Right lobe of liver (tissue), 6 donors: ENCODE data around the gene NRXN3. TPM values are rescaled to one million over a fixed set of nuclear protein-coding genes. Genes with fewer than 3 reads are reported as not detected.

Experiments
- ATAC-seq, 4 donors: fragments of 200-7000 bp; cut with Tn5 transposase; one replicate each; pipeline ENCODE4 v1.9.1; 2020; ENCODE audit warnings: mild to moderate bottlenecking in 4 of 4, moderate library complexity in 4 of 4
- DNase-seq, 3 donors: peaks; one replicate each; pipeline ENCODE4 v3.0.0-alpha.2; 2020
- H3K27ac ChIP-seq, 3 donors: fragments of 200-600 bp; one replicate each; pipeline ENCODE4 v1.8.0; 2022
- H3K27me3 ChIP-seq, 2 donors: fragments of 200-600 bp; one replicate each; pipeline ENCODE4 v1.8.0; 2022
- H3K36me3 ChIP-seq, 4 donors: fragments of 200-600 bp; sonication (generic) in 1 of 4; one replicate each; pipeline versions ENCODE4 v1.5.1 to v1.8.0; 2017 to 2022; ENCODE audit warnings: control low read depth in 1 of 4
- H3K4me1 ChIP-seq, 4 donors: fragments of 200-600 bp; sonication (generic) in 1 of 4; one replicate each; pipeline versions ENCODE4 v1.5.1 to v1.8.0; 2017 to 2022; ENCODE audit warnings: control low read depth in 1 of 4
- H3K4me3 ChIP-seq, 3 donors: fragments of 200-600 bp; one replicate each; pipeline ENCODE4 v1.8.0; 2022
- H3K9me3 ChIP-seq, 4 donors: fragments of 200-600 bp; sonication (generic) in 1 of 4; one replicate each; pipeline versions ENCODE4 v1.5.1 to v1.8.0; 2017 to 2022; ENCODE audit warnings: control low read depth in 1 of 4
- POLR2A ChIP-seq: fragments of 450-650 bp; IDR thresholded peaks from one replicate; pipeline ENCODE4 v1.6.1; 2017; ENCODE audit warnings: antibody characterized with exemption, mild to moderate bottlenecking
- WGBS: methylation state at CpG from one replicate; pipeline ENCODE4 v1.1.6; 2018; ENCODE audit warnings: low coverage, low lambda C conversion rate; ENCODE audit not compliant: insufficient coverage; ENCODE audit errors: missing lambda C conversion rate; 5-methylcytosine and 5-hydroxymethylcytosine counted together
- intact Hi-C, 2 donors: fragments of 100-400 bp; cut with DNase I; formaldehyde crosslinking; loops; one replicate each; pipeline versions ENCODE4 v1.11.2 to v1.14.1; 2022
- total RNA-seq, 6 experiments: library from RNA; depleted of rRNA in 2 of 6; stranded (reverse); fragments of >200 nt in 2 of 6; fragmentation: NEBNext Ultra II Directional in 3 of 6; extraction: Animal tissue kit (Norgen Biotek cat#: 25700) in 3 of 6; gene quantifications; one replicate each; pipeline versions ENCODE4 v1.1.0 to v1.2.4, GENCODE V29; 2016 to 2023
- TF ChIP-seq, protein P1 (sequence below), 4 donors: fragments of 200-600 bp in 3 of 4; fragments of 450-650 bp in 1 of 4; IDR thresholded peaks; one replicate each; pipeline versions ENCODE4 v1.5.1 to v1.8.0; 2016 to 2022; ENCODE audit warnings: antibody characterized with exemption in 4 of 4, mild to moderate bottlenecking in 2 of 4
- donor health status: DM: no; HTN: yes; CAD: no.
- donor health status: DM: no; HTN: no; CAD: no.
- donor health status: DM: no; HTN: no; CAD: no.
- donor health status: DM: no; HTN: yes; CAD: no.
- donor health status: DM: no; HTN: yes; CAD: no.

The NRXN3 gene
- total RNA-seq, 6 experiments from 2014 or later: 0.06 to 0.51 (median 0.23) TPM; not detected in 1

DNA sequence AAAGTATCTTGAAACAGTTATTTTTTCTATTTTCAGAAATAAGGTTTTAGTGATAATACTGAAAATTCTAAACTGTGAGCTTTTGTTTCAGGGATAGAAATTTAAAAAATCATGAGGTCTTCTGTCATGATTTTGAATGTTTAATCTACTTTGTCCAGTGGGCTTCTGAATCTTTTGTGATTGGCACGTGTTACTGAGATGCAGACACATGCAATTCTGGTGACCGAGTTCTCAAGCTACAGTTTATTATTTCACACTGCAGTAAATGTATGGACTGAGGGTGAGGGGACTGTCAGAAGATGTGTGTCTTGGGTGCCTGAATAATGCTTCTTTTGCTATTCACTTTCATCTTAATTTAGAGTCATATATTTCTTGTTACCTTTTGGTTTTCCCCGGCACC lies 1262.5 kb downstream of the NRXN3 start:
- no peak for TF ChIP-seq POLR2A
- TF ChIP-seq, protein P1, sequence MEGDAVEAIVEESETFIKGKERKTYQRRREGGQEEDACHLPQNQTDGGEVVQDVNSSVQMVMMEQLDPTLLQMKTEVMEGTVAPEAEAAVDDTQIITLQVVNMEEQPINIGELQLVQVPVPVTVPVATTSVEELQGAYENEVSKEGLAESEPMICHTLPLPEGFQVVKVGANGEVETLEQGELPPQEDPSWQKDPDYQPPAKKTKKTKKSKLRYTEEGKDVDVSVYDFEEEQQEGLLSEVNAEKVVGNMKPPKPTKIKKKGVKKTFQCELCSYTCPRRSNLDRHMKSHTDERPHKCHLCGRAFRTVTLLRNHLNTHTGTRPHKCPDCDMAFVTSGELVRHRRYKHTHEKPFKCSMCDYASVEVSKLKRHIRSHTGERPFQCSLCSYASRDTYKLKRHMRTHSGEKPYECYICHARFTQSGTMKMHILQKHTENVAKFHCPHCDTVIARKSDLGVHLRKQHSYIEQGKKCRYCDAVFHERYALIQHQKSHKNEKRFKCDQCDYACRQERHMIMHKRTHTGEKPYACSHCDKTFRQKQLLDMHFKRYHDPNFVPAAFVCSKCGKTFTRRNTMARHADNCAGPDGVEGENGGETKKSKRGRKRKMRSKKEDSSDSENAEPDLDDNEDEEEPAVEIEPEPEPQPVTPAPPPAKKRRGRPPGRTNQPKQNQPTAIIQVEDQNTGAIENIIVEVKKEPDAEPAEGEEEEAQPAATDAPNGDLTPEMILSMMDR (IDR thresholded peaks at IDR 0.05): no peak
- H3K4me3 ChIP-seq: no peak overlapping the region
- DNase-seq: no peak
- H3K27ac ChIP-seq: no peak overlapping the region
- ATAC-seq: no peak
- H3K9me3 ChIP-seq: no peaks in the 10 kb centered on the region
- no peaks in the 10 kb centered on the region for H3K36me3 ChIP-seq
- no peaks in the 10 kb centered on the region for H3K27me3 ChIP-seq
- 75% methylated on average over 3 of the region's 3 CpGs for WGBS
- no peaks in the 10 kb centered on the region for H3K4me1 ChIP-seq
- intact Hi-C loops: no loop called here

GRCh38 chr14:79436335-79436734 lies 1266.2 kb downstream of the NRXN3 start:
- H3K4me1 ChIP-seq: no peaks in the 10 kb centered on the region
- no peaks in the 10 kb centered on the region for H3K36me3 ChIP-seq
- DNase-seq: no peak
- H3K27me3 ChIP-seq: no peaks in the 10 kb centered on the region
- ATAC-seq: no peak
- 83% methylated on average over 1 of the region's 1 CpG for WGBS
- no peak for TF ChIP-seq POLR2A
- TF ChIP-seq, protein P1 (IDR thresholded peaks at IDR 0.05): no peak
- no peak overlapping the region for H3K4me3 ChIP-seq
- no peaks in the 10 kb centered on the region for H3K9me3 ChIP-seq
- no peak overlapping the region for H3K27ac ChIP-seq
- intact Hi-C loops: no loop called here

DNA sequence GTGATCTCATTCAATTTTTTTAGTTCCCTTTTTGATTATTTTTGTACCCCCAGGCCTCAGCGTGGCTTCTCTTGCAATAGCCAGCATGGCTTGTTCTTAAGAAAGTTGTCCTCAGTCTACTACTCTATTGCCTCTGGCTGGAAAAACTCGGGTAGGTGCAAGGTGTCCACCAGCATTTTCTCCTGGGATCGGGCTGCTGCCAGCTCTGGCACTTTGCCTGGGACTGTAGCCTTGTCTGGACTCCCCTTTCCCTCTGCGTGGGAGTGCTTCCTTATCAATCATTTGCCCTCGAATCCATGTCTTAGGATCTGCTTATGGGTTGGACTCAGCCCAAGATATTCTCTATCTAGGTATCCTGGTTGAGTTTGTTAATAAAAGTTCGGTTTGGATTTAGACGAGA lies 1267.8 kb downstream of the NRXN3 start:
- TF ChIP-seq, protein P1 (IDR thresholded peaks at IDR 0.05): no peak
- no peak for TF ChIP-seq POLR2A
- intact Hi-C loops: no loop called here

GRCh38 chr14:79438696-79439342 lies 1268.6 kb downstream of the NRXN3 start:
- Histone ChIP-seq H3K9me3 (no peaks in the 10 kb centered on the region), H3K4me3 (no peak overlapping the region), H3K27ac (no peak overlapping the region), H3K36me3 (no peaks in the 10 kb centered on the region), H3K4me1 (no peaks in the 10 kb centered on the region), H3K27me3 (no peaks in the 10 kb centered on the region)
- WGBS: 74% methylated on average over 3 of the region's 3 CpGs
- TF ChIP-seq POLR2A: no peak
- TF ChIP-seq, protein P1 (IDR thresholded peaks at IDR 0.05): no peak
- intact Hi-C loops: no loop called here
- DNase-seq: no peak
- no peak for ATAC-seq

More for the DNA sequence above, 1267.8 kb downstream of the NRXN3 start:
- Histone ChIP-seq H3K27me3 (no peaks in the 10 kb centered on the region), H3K27ac (no peak overlapping the region), H3K4me1 (no peaks in the 10 kb centered on the region), H3K4me3 (no peak overlapping the region), H3K9me3 (no peaks in the 10 kb centered on the region), H3K36me3 (no peaks in the 10 kb centered on the region)
- ATAC-seq (no peak), DNase-seq (no peak)
- WGBS: 59% methylated on average over 7 of the region's 7 CpGs
